Hepatocyte (in vitro differentiated cells): ENCODE data around the gene PDF. TPM values are rescaled to one million over a fixed set of nuclear protein-coding genes. Genes with fewer than 3 reads are reported as not detected.

Experiments
- DNase-seq: peaks from one replicate; pipeline ENCODE4 v3.0.0-alpha.2; 2016; ENCODE audit warnings: low spot score
- H2AFZ ChIP-seq: fragments of 200-600 bp; sonication (generic); 2 replicates; pipeline ENCODE4 v1.6.0; 2016; ENCODE audit warnings: antibody characterized with exemption, mild to moderate bottlenecking
- H3K27ac ChIP-seq: fragments of 200-600 bp; sonication (generic); 2 replicates; pipeline ENCODE4 v1.5.1; 2016; ENCODE audit warnings: mild to moderate bottlenecking
- H3K27me3 ChIP-seq: fragments of 200-600 bp; sonication (generic); 2 replicates; pipeline ENCODE4 v1.6.1; 2016
- H3K36me3 ChIP-seq: fragments of 200-600 bp; sonication (generic); replicated peaks from 2 replicates; pipeline ENCODE4 v1.5.1; 2016; ENCODE audit warnings: low read depth; ENCODE audit not compliant: insufficient read depth
- H3K4me1 ChIP-seq: fragments of 200-600 bp; sonication (generic); 2 replicates; pipeline ENCODE4 v1.5.1; 2016; ENCODE audit warnings: mild to moderate bottlenecking, moderate library complexity; ENCODE audit not compliant: insufficient read depth
- H3K4me2 ChIP-seq: fragments of 200-600 bp; sonication (generic); 2 replicates; pipeline ENCODE4 v1.6.0; 2016
- H3K4me3 ChIP-seq: fragments of 200-600 bp; sonication (generic); 2 replicates; pipeline ENCODE4 v1.5.1; 2016; ENCODE audit warnings: mild to moderate bottlenecking
- H3K79me2 ChIP-seq: fragments of 200-600 bp; sonication (generic); 2 replicates; pipeline ENCODE4 v1.6.0; 2017; ENCODE audit warnings: mild to moderate bottlenecking
- H3K9me2 ChIP-seq: fragments of 200-600 bp; sonication (generic); replicated peaks from 2 replicates; pipeline ENCODE4 v1.6.0; 2017; ENCODE audit warnings: mild to moderate bottlenecking; ENCODE audit not compliant: insufficient read depth
- H3K9me3 ChIP-seq: fragments of 200-600 bp; sonication (generic); 2 replicates; pipeline ENCODE4 v1.5.1; 2016; ENCODE audit warnings: low read depth, mild to moderate bottlenecking
- H4K20me1 ChIP-seq: fragments of 200-600 bp; sonication (generic); 2 replicates; pipeline ENCODE4 v1.6.0; 2016; ENCODE audit warnings: mild to moderate bottlenecking; ENCODE audit not compliant: insufficient read depth, poor library complexity, severe bottlenecking
- CTCF ChIP-seq: fragments of 200-600 bp; sonication (generic); IDR thresholded peaks from 2 replicates; pipeline ENCODE4 v1.5.1; 2016; ENCODE audit warnings: antibody characterized with exemption, mild to moderate bottlenecking; ENCODE audit not compliant: poor library complexity
- EZH2 ChIP-seq: fragments of 200-600 bp; sonication (generic); IDR thresholded peaks from 2 replicates; pipeline ENCODE4 v1.6.1; 2016; ENCODE audit warnings: antibody characterized with exemption, mild to moderate bottlenecking, borderline replicate concordance
- EZH2phosphoT487 ChIP-seq: fragments of 200-600 bp; sonication (generic); IDR thresholded peaks from one replicate; pipeline ENCODE4 v1.6.1; 2018; ENCODE audit warnings: antibody characterized with exemption, mild to moderate bottlenecking, low read depth, moderate library complexity; ENCODE audit not compliant: unreplicated experiment, severe bottlenecking
- WGBS: methylation state at CpG from one replicate; pipeline ENCODE4 v1.1.6; 2016; ENCODE audit warnings: low lambda C conversion rate; ENCODE audit errors: missing lambda C conversion rate; 5-methylcytosine and 5-hydroxymethylcytosine counted together
- polyA plus RNA-seq: library from polyadenylated mRNA; unstranded; fragments of >200 nt; fragmentation: Nextera tagmentation; extraction: Ambion mirVana; gene quantifications from 2 replicates; pipeline ENCODE4 v1.2.1, GENCODE V29; 2016
- total RNA-seq: library from RNA; depleted of rRNA; stranded (reverse); fragments of >200 nt; gene quantifications from 2 replicates; pipeline ENCODE4 v1.2.3, GENCODE V29; 2014

The PDF gene
- total and polyA plus RNA-seq, 2 experiments from 2014 or later, result 14.3 to 25.4 TPM

GRCh38 chr16:69314534-69314933 lies 15.9 kb downstream of the PDF start:
- Histone ChIP-seq H3K4me3 (no peak overlapping the region), H3K4me2 (no peak overlapping the region), H3K36me3 (no peaks in the 10 kb centered on the region), H3K27me3 (no peaks in the 10 kb centered on the region), H3K4me1 (peaks cover 8% of the 10 kb centered on the region), H3K9me2 (no peaks in the 10 kb centered on the region), H3K9me3 (no peaks in the 10 kb centered on the region), H3K27ac (no peak overlapping the region), H3K79me2 (peaks cover 42% of the 10 kb centered on the region), H2AFZ (no peak overlapping the region), H4K20me1 (peaks cover 14% of the 10 kb centered on the region)
- 90% methylated on average over 11 of the region's 11 CpGs for WGBS
- DNase-seq, result no peak
- TF ChIP-seq EZH2 (no peak), CTCF (no peak), EZH2phosphoT487 (no peak)

- peaks cover 42% of the 10 kb centered on the region for H3K79me2 ChIP-seq
- H3K36me3 ChIP-seq, result no peaks in the 10 kb centered on the region
- H3K4me2 ChIP-seq, result no peak overlapping the region
- 97% methylated on average over 5 of the region's 5 CpGs for WGBS
- H3K9me2 ChIP-seq, result no peaks in the 10 kb centered on the region
- no peak overlapping the region for H3K4me3 ChIP-seq
- H3K9me3 ChIP-seq, result no peaks in the 10 kb centered on the region
- H3K27me3 ChIP-seq, result no peaks in the 10 kb centered on the region
- no peak overlapping the region for H3K27ac ChIP-seq
- no peak for DNase-seq
- peaks cover 8% of the 10 kb centered on the region for H3K4me1 ChIP-seq
- TF ChIP-seq CTCF, result no peak
- TF ChIP-seq EZH2, result no peak
- TF ChIP-seq EZH2phosphoT487, result no peak
- H2AFZ ChIP-seq, result no peak overlapping the region
- peaks cover 14% of the 10 kb centered on the region for H4K20me1 ChIP-seq
These were observed 16.9 kb downstream of the PDF start for GRCh38 chr16:69313469-69313868.

GRCh38 chr16:69311533-69312387 lies 18.6 kb downstream of the PDF start:
- 6% methylated on average over 25 of the region's 59 CpGs for WGBS
- H4K20me1 ChIP-seq, result peaks cover 14% of the 10 kb centered on the region
- no peaks in the 10 kb centered on the region for H3K27me3 ChIP-seq
- H2AFZ ChIP-seq, result peak overlapping the region; percentile 80
- TF ChIP-seq CTCF (peak; percentile 11), EZH2phosphoT487 (no peak)
- peak; percentile 63 for DNase-seq
- H3K36me3 ChIP-seq, result no peaks in the 10 kb centered on the region
- H3K4me3 ChIP-seq, result peak overlapping the region; percentile 91
- peak overlapping the region; percentile 87 for H3K27ac ChIP-seq
- peaks cover 8% of the 10 kb centered on the region for H3K4me1 ChIP-seq
- no peaks in the 10 kb centered on the region for H3K9me3 ChIP-seq
- H3K4me2 ChIP-seq, result peak overlapping the region; percentile 83
- H3K79me2 ChIP-seq, result peaks cover 42% of the 10 kb centered on the region
- H3K9me2 ChIP-seq, result no peaks in the 10 kb centered on the region
